NCI-H460 (cell line): ENCODE results near the gene GOLGA6L10. TPM values are rescaled to one million over a fixed set of nuclear protein-coding genes. Genes with fewer than 3 reads are reported as not detected.
"Not testable (repeated sequence)": the region's sequence is repeated elsewhere in the genome, so short reads cannot be mapped to it uniquely, and the experiment has no call there.

Source experiments
- DNase-seq: peaks from one replicate; pipeline ENCODE4 v3.0.0-alpha.2; 2016; ENCODE audit warnings: low read depth; ENCODE audit errors: extremely low read depth
- total RNA-seq: library from RNA; depleted of rRNA; stranded (reverse); fragments of >200 nt; shearing (Covaris generic); gene quantifications from 2 replicates; pipeline ENCODE4 v1.2.3, GENCODE V29; 2014; rRNA removed

GOLGA6L10 gene
- total RNA-seq, 1 experiment from 2014 or later = 2.2 TPM

DNA sequence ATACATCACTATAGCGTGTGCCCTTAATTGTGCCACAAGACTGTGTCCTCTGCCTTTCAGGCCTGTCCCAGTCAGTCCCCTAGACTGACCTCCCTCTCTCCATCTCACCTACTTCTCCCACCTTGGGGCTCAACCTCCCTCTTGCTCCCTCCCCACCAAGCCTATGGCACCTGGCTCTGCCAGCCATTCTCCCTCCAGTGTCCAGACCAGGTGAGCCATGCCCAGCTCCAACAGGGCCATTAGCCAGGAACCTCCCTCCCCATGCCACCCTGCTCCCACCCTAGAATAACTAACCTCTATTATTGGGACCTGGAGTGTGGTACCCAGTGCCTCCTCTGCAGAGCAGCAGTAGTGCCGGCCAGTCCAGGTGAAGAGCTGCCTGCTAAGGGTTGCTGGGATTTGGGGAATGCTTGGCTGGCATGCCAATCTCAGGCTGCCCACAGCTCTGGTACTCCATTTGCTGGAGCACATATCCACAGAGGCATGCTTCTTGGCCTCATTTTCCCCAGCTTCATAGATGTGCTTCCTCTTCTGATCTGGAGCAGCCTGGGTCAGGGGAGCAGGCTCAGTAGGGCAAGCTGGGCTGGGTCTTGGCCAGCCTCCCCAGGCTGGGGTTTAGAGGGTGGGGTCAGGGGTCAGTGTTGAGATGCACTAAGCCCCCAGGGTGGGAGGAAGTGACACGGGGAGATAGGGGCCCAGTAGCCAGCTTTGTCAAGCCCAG is 47.8 kb downstream of the GOLGA6L10 start:
- no peak for DNase-seq

DNA sequence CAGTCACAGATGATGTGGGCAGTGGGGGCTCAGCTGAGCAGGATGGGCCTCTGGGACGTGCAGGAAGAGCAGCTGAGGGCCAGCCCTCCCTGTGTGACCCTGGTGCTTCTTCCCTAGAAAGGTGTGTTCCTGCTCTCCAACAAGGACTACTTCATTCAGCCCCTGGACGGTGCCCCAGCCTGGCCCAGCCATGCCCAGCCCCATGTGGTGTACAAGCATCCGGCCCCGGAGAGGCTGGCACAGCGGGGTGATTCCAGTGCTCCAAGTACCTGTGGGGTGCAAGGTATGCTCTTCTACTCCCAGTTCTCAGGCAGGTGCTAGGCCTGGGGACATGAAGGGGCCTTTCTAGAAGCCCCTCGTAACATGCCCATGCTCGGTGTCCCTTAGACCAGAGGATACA is 48.4 kb downstream of the GOLGA6L10 start:
- DNase-seq = no peak

DNA sequence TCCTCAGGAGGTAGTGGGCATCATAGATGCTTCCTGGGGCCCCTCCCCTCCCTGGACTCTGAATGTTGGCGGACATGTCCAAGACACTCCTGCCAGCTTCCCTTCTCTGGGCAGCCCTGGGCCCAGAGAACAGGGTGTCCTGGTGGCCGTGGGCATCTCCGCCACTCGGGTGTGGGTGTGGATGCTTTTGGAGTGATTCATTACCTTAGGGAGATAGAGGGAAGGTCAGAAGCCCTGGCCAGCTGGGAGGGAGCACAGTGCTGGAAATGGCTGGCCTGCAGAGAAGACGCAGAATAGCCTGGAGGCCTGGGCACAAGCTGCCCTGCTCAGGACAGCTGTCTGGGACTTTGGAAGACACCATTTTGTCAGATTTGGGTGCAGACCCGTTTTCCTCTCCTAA is 48.9 kb downstream of the GOLGA6L10 start:
- not testable (repeated sequence) for DNase-seq

- DNase-seq = not testable (repeated sequence)
Observed at GRCh38 chr15:82299511-82299914, 49.8 kb downstream of the GOLGA6L10 start.

DNA sequence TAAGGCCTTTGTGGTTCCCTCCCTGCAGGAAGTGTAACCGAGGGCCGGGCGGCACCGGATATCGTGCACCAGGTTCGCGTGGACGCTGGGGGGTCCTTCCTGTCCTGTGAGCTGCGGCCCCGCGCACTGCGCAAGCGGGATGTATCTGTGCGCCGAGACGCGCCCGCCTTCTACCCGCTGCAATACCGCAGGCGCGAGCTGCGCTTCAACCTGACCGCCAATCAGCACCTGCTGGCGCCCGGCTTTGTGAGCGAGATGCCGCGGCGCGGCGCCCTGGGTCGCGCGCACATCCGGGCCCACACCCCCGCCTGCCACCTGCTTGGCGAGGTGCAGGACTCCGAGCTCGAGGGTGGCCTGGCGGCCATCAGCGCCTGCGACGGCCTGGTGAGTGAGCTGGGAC is 50.8 kb downstream of the GOLGA6L10 start:
- DNase-seq = no peak

- DNase-seq = no peak
Observed at GRCh38 chr15:82298032-82298431, 51.2 kb downstream of the GOLGA6L10 start.

- no peak for DNase-seq
Observed at GRCh38 chr15:82297546-82297945, 51.7 kb downstream of the GOLGA6L10 start.

- no peak for DNase-seq
Observed at GRCh38 chr15:82294061-82294690, 55.1 kb downstream of the GOLGA6L10 start.

- no peak for DNase-seq
Observed at GRCh38 chr15:82292271-82292670, 57.0 kb downstream of the GOLGA6L10 start.

Other genes starting within 250 kb of the GOLGA6L10 start
- 22.8 and 24.4 TPM in 2 replicates for gene EFL1, start 86.7 kb downstream of the GOLGA6L10 start, total RNA-seq
- gene SAXO2, start 86.7 kb downstream of the GOLGA6L10 start, total RNA-seq = 1.9 TPM in 1 of 2 replicates, not detected in the other
- 3.8 and 5.4 TPM in 2 replicates for gene GOLGA6L9, start 80.3 kb upstream of the GOLGA6L10 start, total RNA-seq
- 5,598 and 6,143 TPM in 2 replicates for gene RPS17, start 191.0 kb upstream of the GOLGA6L10 start, total RNA-seq